Panc1 (cell line): ENCODE data around the gene CCDC174. TPM values are rescaled to one million over a fixed set of nuclear protein-coding genes. Genes with fewer than 3 reads are reported as not detected.

Source experiments
- ATAC-seq: fragments of 200-7000 bp; cut with Tn5 transposase; 2 replicates; pipeline ENCODE4 v1.9.1; 2020; ENCODE audit warnings: mild to moderate bottlenecking, moderate library complexity
- BruUV-seq: library from RNA; stranded (reverse); fragments of 400-500 nt; replicated peaks from 2 replicates; lab custom pipeline; 2021; lab: Mats Ljungman, UMichigan
- CTCF ChIA-PET: fragments of 300-600 bp; sonication (Branson Sonifier 250); formaldehyde crosslinking; loops from one replicate; lab custom pipeline; 2022; ENCODE audit warnings: antibody characterized with exemption; lab: Charles Lee
- POLR2A ChIA-PET: fragments of 300-600 bp; sonication (Branson Sonifier 250); formaldehyde crosslinking; loops from one replicate; lab custom pipeline; 2022; ENCODE audit warnings: antibody characterized with exemption; lab: Charles Lee
- DNase-seq: peaks from one replicate; pipeline ENCODE4 v3.0.0-alpha.2; 2010; ENCODE audit warnings: low read depth, low spot score
- H3K27ac ChIP-seq: 2 replicates; pipeline ENCODE4 v1.5.1; 2011; ENCODE audit warnings: mild to moderate bottlenecking, low read length, inconsistent platforms
- H3K27me3 ChIP-seq: fragments of 200-500 bp; sonication (Bioruptor generic); 2 replicates; pipeline ENCODE4 v1.6.0; 2014; ENCODE audit warnings: low read length, inconsistent platforms; ENCODE audit not compliant: control insufficient read depth, insufficient read depth
- H3K36me3 ChIP-seq: fragments of 200-500 bp; sonication (Bioruptor generic); 2 replicates; pipeline ENCODE4 v1.5.1; 2014; ENCODE audit warnings: inconsistent platforms, mild to moderate bottlenecking, low read length, moderate library complexity; ENCODE audit not compliant: control insufficient read depth, insufficient read depth
- H3K4me1 ChIP-seq: 2 replicates; pipeline ENCODE4 v1.5.1; 2011; ENCODE audit warnings: inconsistent platforms, mild to moderate bottlenecking, low read length, moderate library complexity; ENCODE audit not compliant: control insufficient read depth, insufficient read depth
- H3K4me3 ChIP-seq, 2 experiments: 2 replicates each; pipeline ENCODE4 v1.5.1; 2011 to 2012; ENCODE audit warnings: low read depth in 2 of 2, low read length in 2 of 2, mild to moderate bottlenecking in 2 of 2, inconsistent platforms in 1 of 2, moderate library complexity in 1 of 2
- H3K9me3 ChIP-seq: fragments of 200-500 bp; sonication (Bioruptor generic); 2 replicates; pipeline ENCODE4 v1.5.1; 2014; ENCODE audit warnings: low read depth, mild to moderate bottlenecking, inconsistent platforms, low read length, moderate library complexity; ENCODE audit not compliant: control insufficient read depth, insufficient read depth
- CTCF ChIP-seq: fragments of 450-650 bp; IDR thresholded peaks from 2 replicates; pipeline ENCODE4 v1.5.1; 2017; ENCODE audit warnings: mild to moderate bottlenecking
- POLR2AphosphoS5 ChIP-seq: IDR thresholded peaks from 2 replicates; pipeline ENCODE4 v1.6.1; 2012; ENCODE audit warnings: mild to moderate bottlenecking, low read depth, low read length, moderate library complexity
- SIN3A ChIP-seq: IDR thresholded peaks from 2 replicates; pipeline ENCODE4 v1.6.1; 2012; ENCODE audit warnings: low read depth, mild to moderate bottlenecking, low read length, moderate library complexity, borderline replicate concordance; ENCODE audit not compliant: insufficient read depth
- TCF7L2 ChIP-seq: IDR thresholded peaks from 2 replicates; pipeline ENCODE4 v1.6.1; 2011; ENCODE audit warnings: mild to moderate bottlenecking, low read depth, low read length, inconsistent platforms
- in situ Hi-C: cut with HindIII; loops from 2 replicates; pipeline ENCODE4 v1.10.0; 2016; ENCODE audit warnings: low sequenced_read_pairs, low pct_unique_long_range_greater_than_20kb
- intact Hi-C: fragments of 100-400 bp; cut with micrococcal nuclease; formaldehyde crosslinking; loops from one replicate; pipeline ENCODE4 v1.10.0; 2022; ENCODE audit not compliant: unreplicated experiment
- total RNA-seq: library from RNA; stranded (reverse); gene quantifications from one replicate; pipeline ENCODE4 v1.2.1, GENCODE V29; 2021; ENCODE audit not compliant: unreplicated experiment
- TF ChIP-seq, protein P1 (sequence below), 2 experiments: IDR thresholded peaks; 2 replicates each; pipeline ENCODE4 v1.6.1; 2011 to 2012; ENCODE audit warnings: low read depth in 2 of 2, control low read depth in 1 of 2, low read length in 1 of 2, mild to moderate bottlenecking in 1 of 2, moderate library complexity in 1 of 2; ENCODE audit not compliant: insufficient read depth in 1 of 2

The CCDC174 gene
- total RNA-seq, 1 experiment from 2014 or later: 10.6 TPM

- Histone ChIP-seq H3K27ac (no peak overlapping the region), H3K4me3 (no peak overlapping the region), H3K27me3 (no peaks in the 10 kb centered on the region), H3K4me1 (no peaks in the 10 kb centered on the region), H3K9me3 (no peaks in the 10 kb centered on the region), H3K36me3 (peaks cover 27% of the 10 kb centered on the region)
- TF ChIP-seq TCF7L2: no peak
- TF ChIP-seq CTCF: no peak
- no peak for TF ChIP-seq SIN3A
- no peak for TF ChIP-seq POLR2AphosphoS5
- TF ChIP-seq, protein P1, sequence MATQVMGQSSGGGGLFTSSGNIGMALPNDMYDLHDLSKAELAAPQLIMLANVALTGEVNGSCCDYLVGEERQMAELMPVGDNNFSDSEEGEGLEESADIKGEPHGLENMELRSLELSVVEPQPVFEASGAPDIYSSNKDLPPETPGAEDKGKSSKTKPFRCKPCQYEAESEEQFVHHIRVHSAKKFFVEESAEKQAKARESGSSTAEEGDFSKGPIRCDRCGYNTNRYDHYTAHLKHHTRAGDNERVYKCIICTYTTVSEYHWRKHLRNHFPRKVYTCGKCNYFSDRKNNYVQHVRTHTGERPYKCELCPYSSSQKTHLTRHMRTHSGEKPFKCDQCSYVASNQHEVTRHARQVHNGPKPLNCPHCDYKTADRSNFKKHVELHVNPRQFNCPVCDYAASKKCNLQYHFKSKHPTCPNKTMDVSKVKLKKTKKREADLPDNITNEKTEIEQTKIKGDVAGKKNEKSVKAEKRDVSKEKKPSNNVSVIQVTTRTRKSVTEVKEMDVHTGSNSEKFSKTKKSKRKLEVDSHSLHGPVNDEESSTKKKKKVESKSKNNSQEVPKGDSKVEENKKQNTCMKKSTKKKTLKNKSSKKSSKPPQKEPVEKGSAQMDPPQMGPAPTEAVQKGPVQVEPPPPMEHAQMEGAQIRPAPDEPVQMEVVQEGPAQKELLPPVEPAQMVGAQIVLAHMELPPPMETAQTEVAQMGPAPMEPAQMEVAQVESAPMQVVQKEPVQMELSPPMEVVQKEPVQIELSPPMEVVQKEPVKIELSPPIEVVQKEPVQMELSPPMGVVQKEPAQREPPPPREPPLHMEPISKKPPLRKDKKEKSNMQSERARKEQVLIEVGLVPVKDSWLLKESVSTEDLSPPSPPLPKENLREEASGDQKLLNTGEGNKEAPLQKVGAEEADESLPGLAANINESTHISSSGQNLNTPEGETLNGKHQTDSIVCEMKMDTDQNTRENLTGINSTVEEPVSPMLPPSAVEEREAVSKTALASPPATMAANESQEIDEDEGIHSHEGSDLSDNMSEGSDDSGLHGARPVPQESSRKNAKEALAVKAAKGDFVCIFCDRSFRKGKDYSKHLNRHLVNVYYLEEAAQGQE (IDR thresholded peaks at IDR 0.05; ENCODE audit: insufficient read depth in 1 of 2, low read depth in 2 of 2, low read length in 1 of 2): no peak
- ATAC-seq: no peak
- BruUV-seq: no TSS peak
- CTCF ChIA-PET: no interaction called here
- intact Hi-C loops (no loop called here), in situ Hi-C loops (no loop called here)
- no peak for DNase-seq
- POLR2A ChIA-PET: no interaction called here
These were observed 12.6 kb downstream of the CCDC174 start for GRCh38 chr3:14664170-14664569.

DNA sequence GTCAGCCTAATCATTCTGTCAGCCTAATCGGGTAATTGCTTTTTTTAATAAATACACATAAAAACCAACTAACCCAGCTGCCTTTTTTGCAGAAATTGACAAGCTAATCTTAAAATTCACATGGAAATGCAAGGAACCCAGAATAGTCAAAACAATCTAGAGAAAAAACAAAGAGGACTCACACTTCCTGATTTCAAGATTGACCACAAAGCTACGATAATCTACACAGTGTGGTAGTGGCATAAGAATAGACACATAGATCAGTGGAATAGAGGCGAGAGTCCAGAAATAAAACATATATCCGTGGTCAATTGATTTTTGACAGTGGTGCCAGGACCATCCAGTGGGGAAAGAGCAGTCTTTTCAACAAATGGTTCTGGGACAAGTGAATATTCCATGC, 21.0 kb downstream of the CCDC174 start:
- H3K9me3 ChIP-seq: no peaks in the 10 kb centered on the region
- BruUV-seq: TSS peak; percentile 50
- in situ Hi-C loops: no loop called here
- peaks cover 21% of the 10 kb centered on the region for H3K36me3 ChIP-seq
- no peak for DNase-seq
- TF ChIP-seq SIN3A: no peak
- no peak for TF ChIP-seq POLR2AphosphoS5
- TF ChIP-seq CTCF: no peak
- TF ChIP-seq TCF7L2: no peak
- TF ChIP-seq, protein P1 (IDR thresholded peaks at IDR 0.05; ENCODE audit: insufficient read depth in 1 of 2, low read depth in 2 of 2, low read length in 1 of 2): no peak
- no peaks in the 10 kb centered on the region for H3K27me3 ChIP-seq
- no peak for ATAC-seq
- H3K27ac ChIP-seq: no peak overlapping the region
- CTCF ChIA-PET: interaction anchor here (0.6 to 1.5 kb wide), 3 partner anchors 95 to 248 kb away, joined by 4 to 16 read pairs (median 5); no protein-coding TSS in a partner anchor
- POLR2A ChIA-PET: no interaction called here
- H3K4me1 ChIP-seq: no peaks in the 10 kb centered on the region
- no peak overlapping the region for H3K4me3 ChIP-seq
- intact Hi-C loops: loop anchor here (2.0 kb wide), 2 partner anchors 108 to 250 kb away; no protein-coding TSS in a partner anchor
